Esophagus squamous epithelium (tissue), 4 donors: Measurements from ENCODE around the gene CABP4.

Experiments used
- POLR2A ChIP-seq, 4 donors: fragments of 450-650 bp; IDR thresholded peaks; one replicate each; pipeline ENCODE4 v1.6.1; 2017; ENCODE audit warnings: antibody characterized with exemption in 4 of 4, mild to moderate bottlenecking in 4 of 4, moderate library complexity in 3 of 4
- TF ChIP-seq, protein P1 (sequence below), 6 experiments: fragments of 450-650 bp in 4 of 6; fragments of 200-600 bp in 2 of 6; sonication (generic) in 2 of 6; IDR thresholded peaks; one replicate each; pipeline ENCODE4 v1.5.1; 2016 to 2019; ENCODE audit warnings: antibody characterized with exemption in 6 of 6, mild to moderate bottlenecking in 4 of 6, moderate library complexity in 4 of 6

DNA sequence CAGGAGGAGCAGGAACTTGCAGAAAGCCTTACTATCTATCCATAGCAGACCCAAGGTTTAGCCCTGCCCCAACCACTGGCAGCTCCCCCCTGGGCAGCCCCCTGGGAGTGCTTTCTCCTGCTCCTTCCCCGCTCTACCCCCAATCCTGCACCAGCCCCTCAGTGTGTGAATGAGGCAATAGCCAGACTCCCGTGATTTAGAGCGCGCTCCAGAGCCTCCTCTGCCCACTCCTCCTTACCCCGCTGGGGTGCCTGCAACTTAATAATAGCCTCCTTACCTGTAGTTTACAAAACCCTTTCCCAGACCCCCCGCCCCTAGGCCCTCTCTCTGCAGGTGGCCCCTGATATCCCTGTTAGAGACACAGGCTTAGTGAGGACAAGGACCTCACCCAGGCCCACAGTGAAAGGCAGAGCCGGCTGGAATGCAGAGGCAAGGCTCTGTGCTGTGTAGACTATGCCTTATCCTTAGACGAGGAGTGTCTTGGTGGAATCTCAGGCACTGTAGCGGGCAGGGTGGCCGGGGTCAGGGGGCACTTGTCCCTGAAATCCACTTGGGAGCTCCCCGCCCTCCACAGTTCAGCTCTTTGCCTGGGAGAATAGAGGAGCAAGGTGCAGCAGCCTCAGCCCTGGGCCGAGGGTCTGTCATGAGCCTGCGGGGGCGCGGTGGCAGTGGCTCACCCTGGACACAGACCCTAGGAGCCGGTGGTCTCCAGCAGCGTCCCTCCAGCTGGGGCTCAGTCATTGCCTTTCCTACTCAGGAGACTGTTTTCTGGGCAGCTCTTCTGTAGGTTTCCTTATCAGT lies 44.0 kb upstream of the CABP4 start:
- TF ChIP-seq, protein P1, sequence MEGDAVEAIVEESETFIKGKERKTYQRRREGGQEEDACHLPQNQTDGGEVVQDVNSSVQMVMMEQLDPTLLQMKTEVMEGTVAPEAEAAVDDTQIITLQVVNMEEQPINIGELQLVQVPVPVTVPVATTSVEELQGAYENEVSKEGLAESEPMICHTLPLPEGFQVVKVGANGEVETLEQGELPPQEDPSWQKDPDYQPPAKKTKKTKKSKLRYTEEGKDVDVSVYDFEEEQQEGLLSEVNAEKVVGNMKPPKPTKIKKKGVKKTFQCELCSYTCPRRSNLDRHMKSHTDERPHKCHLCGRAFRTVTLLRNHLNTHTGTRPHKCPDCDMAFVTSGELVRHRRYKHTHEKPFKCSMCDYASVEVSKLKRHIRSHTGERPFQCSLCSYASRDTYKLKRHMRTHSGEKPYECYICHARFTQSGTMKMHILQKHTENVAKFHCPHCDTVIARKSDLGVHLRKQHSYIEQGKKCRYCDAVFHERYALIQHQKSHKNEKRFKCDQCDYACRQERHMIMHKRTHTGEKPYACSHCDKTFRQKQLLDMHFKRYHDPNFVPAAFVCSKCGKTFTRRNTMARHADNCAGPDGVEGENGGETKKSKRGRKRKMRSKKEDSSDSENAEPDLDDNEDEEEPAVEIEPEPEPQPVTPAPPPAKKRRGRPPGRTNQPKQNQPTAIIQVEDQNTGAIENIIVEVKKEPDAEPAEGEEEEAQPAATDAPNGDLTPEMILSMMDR (IDR thresholded peaks at IDR 0.05) = no peak
- TF ChIP-seq POLR2A (IDR thresholded peaks at IDR 0.05) = no peak
